Measurements from ENCODE around the gene NOXA1.

DNA sequence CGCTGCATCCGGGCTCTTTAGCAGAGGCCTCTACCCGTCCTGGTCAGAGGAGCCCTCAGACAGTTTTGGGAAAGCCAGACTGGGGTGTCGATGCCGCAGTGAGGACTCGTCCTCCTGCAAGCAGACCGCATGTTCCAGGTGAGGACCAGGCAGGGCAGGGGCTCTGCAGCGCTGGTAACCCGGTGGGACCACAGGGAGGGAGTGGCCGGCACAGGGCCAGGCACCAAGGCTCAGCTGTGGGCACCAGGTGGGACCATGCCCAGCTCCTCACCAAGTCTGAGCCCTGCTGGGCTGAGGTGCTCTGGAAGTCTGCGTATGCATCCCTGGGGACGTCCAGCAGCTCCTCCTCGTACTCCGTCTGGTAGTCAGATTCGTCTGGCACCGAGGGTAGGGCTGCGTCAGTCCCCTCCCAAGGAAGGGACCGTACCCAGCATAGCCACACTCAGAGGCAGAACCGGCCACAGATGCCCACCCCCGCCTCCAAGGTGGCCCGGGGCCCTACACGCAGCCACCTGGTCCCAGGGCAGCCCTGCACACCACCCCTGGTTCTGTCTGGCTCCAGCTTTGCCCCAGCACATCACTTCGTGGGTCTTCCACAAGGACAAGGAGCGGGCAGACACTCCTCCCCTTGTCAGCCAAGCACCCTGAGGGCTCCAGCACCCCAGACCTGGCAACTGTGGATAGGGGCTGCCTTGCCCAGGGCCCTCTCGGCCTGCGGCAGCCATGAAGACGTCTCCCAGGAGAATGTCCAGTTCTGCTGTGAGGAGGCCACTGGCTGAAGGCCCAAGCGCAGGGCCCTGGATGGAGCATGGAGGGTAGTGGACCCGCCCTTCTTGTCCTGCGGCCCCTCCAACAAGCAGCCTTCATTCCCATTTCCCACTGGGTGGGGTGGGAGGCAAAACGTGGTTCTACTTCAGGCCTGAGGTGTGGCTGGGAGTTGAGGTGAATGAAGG, 37.4 kb downstream of the NOXA1 start:
- TF ChIP-seq CTCF (IDR thresholded peaks at IDR 0.05) (no peak), POLR2A (IDR thresholded peaks at IDR 0.05) (no peak)
